GM18907 (cell line): ENCODE data around the gene SETX.
A peak's percentile ranks its signal among the peaks of the same experiment; 100 is the strongest.
"Not testable (repeated sequence)": the region's sequence is repeated elsewhere in the genome, so short reads cannot be mapped to it uniquely, and the experiment has no call there.

Experiments used
- ATAC-seq: cut with Tn5 transposase; IDR thresholded peaks from one replicate; pipeline ENCODE4 v1.9.1; 2021; ENCODE audit warnings: mild to moderate bottlenecking, moderate library complexity; ENCODE audit not compliant: unreplicated experiment

The SETX gene, protein sequence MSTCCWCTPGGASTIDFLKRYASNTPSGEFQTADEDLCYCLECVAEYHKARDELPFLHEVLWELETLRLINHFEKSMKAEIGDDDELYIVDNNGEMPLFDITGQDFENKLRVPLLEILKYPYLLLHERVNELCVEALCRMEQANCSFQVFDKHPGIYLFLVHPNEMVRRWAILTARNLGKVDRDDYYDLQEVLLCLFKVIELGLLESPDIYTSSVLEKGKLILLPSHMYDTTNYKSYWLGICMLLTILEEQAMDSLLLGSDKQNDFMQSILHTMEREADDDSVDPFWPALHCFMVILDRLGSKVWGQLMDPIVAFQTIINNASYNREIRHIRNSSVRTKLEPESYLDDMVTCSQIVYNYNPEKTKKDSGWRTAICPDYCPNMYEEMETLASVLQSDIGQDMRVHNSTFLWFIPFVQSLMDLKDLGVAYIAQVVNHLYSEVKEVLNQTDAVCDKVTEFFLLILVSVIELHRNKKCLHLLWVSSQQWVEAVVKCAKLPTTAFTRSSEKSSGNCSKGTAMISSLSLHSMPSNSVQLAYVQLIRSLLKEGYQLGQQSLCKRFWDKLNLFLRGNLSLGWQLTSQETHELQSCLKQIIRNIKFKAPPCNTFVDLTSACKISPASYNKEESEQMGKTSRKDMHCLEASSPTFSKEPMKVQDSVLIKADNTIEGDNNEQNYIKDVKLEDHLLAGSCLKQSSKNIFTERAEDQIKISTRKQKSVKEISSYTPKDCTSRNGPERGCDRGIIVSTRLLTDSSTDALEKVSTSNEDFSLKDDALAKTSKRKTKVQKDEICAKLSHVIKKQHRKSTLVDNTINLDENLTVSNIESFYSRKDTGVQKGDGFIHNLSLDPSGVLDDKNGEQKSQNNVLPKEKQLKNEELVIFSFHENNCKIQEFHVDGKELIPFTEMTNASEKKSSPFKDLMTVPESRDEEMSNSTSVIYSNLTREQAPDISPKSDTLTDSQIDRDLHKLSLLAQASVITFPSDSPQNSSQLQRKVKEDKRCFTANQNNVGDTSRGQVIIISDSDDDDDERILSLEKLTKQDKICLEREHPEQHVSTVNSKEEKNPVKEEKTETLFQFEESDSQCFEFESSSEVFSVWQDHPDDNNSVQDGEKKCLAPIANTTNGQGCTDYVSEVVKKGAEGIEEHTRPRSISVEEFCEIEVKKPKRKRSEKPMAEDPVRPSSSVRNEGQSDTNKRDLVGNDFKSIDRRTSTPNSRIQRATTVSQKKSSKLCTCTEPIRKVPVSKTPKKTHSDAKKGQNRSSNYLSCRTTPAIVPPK (N-terminal part only)

DNA sequence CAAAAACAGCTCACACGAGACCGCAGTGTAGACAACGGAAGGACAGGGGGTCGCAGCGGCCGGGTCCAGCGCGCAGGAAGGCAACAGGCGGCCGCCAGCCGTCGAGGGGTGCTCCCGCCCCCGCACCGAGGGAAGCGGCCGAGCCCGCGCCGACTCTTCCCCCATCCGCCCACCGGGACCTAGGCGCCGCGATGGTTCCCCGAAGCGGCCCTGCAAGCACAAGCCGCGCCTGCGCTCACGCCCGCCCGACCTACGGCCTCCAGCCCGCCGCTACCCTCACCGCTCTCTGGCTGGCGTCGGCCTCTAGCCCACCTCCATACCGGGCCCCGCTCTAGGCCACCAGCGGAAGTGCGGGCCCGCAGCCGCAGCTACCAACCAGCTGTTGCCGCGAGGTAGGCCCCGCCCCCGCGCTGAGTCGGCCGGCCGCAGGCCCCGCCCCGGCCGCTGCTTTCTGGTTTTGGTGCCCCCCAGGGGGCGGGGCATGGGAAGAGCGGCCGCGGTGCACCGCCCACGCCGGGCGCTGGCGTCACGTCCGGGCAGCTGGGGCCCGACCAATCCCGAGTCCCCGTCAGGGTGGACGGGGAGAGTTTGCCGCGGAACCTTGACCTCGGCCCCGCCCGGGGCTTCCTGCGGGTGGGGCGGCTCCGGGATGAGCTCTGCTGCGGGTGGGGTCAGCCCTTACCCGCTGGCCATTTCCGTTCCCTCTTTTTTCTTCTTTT is at the start of gene SETX:
TSS of gene SETX (minus strand) at position 350 of the 719 bp plus-strand sequence. CDS start 5,558 bp downstream, outside the sequence.
- ATAC-seq, result peak; percentile 86

DNA sequence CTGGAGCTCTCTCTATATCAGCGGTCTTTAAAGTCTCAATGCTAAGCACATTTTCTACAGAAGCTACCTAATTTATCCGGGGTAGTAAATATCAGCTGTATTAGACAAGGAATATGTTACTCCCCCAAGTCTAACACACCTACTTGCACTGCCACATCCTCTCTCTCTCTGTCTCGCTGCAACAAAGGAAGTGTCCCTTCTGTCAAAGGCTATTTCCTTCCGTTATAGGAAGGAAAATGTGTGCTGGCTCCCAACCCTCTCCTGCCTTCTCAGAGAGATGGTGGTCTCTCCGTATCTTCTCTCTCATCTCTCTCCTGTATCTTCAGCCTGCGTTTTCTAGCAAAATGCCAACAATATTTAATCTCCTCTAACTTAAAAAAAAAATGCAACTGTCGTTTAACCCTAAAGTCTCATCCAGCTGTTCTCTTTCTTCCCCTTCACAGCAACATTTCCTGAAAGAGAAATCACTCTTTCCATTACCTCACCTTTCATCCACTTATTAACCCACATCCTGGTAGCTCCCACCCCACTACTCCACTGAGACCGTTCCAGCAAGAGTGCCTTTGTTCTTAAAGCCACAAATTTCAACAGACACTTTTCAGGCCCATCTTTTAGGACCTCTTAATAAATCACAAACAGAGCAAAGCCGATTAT is 49.6 kb upstream of the SETX start:
- ATAC-seq, result no peak

DNA sequence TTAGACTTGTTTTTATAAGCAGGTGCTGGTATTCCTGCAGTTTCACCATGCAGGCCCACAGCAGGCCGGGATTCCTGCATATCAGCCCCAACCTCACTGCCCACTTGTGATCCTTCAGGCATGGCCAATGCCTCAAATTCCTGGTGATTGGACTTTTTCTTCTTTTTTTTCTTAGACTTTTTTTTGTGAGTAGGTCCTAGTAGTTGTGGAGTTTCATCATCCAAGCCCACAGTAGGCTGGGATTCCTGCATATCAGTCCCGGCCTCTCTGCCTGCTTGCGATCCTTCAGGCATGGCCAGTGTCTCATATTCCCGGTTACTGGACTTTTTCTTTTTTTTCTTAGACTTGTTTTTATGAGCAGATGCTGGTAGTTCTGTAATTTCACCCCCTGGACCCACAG is 47.0 kb upstream of the SETX start:
- no peak for ATAC-seq

GRCh38 chr9:132395560-132395959 is 40.8 kb upstream of the SETX start:
- no peak for ATAC-seq

DNA sequence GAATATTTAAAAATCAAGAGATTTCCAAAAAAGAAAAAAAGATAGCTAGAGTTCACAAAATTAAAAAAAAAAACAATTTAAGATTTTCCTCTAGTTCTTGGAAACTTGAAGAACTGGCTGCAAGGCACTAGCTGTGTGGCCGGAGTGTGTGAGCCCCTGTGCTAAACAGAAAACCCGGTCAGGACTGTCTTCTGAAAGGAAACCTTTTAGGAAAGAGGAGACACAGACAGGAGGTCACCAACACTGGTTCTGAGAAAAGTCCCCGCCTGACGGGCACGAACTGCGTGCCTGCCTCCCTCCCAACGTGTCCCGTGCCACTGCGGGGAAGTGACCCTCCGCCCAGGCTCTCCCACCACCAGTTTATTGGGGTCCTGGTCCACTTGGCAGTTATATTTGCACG is 36.7 kb upstream of the SETX start:
- ATAC-seq, result no peak

- ATAC-seq, result no peak
Observed at GRCh38 chr9:132390966-132391365, 36.2 kb upstream of the SETX start.

- no peak for ATAC-seq
Observed at GRCh38 chr9:132387133-132387532, 32.3 kb upstream of the SETX start.

DNA sequence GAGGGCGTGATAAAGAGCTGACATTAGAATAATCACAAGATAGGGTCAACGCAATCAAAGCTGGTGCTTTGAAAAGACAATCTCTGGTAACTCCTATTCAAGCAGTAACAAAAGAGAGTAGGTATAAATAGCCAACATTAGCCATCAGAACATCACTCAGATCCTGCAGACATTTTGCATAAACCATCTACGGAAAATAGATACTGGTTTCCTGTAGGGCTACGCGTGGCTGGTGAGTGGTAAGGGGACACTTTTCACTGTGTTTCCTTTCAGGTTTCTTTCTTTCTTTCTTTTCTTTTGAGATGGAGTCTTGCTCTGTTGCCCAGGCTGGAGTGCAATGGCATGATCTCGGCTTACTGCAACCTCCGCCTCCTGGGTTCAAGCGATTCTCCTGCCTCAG is 29.6 kb upstream of the SETX start:
- peak; percentile 39 for ATAC-seq

DNA sequence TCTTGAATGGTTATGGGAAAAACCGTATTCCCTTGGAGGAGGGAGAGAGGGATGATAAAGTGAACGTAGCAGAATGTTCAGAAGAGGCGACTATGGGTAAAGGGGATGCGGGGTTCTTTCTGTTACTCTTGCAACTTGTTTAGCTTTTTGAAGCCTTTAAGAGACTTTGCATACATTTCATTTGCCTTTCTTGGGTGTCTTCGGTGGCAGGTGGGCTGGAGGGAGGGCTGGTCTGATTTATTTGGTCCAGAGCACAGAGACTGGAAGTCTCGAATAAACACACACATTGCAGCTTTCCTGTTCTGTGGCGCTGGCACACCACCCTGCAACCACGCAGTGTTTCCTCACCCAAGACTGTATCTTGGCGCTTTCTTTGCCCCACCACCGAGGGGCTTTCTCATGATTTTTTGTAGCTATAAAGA is 28.7 kb upstream of the SETX start:
- ATAC-seq, result peak; percentile 44

DNA sequence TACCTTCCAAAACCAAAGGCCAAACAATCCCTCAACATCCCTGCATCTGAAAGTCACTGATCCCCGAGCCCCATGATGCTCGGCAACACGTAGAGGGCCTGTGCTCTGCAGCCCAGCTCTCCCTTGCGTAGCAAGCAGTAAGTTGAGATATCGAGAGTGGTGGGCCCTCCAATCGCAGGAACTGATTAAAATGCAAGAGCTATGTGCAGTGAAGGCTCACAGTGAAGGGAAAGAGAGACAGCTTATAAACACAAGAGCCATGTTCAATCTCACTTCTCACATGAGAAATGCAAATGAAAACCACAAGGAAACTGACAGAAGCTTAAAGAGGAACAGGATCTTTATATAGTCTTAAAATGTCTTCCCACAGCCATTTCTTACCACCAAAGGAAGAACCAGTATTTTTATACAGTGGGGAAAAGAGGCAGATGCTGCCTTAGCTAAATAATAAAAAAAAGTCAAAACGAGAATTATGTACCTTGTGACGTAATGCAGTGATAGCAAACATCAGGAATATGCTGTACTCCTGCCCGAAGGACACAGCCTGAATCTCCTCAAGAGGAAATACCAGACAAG is 27.3 kb upstream of the SETX start:
- peak; percentile 60 for ATAC-seq

DNA sequence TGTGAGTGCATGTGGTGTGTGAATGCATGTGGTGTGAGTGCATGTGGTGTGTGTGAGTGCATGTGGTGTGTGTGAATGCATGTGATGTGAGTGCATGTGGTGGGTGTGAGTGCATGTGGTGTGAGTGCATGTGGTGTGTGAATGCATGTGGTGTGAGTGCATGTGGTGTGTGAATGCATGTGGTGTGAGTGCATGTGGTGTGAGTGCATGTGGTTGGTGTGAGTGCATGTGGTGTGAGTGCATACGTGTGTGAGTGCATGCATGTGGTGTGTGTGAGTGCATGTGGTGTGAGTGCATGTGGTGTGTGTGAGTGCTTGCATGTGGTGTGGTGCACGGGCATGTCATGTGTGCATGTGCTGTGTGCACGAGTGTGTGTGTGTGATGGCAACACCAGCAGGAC is 23.6 kb upstream of the SETX start:
- ATAC-seq, result not testable (repeated sequence)

DNA sequence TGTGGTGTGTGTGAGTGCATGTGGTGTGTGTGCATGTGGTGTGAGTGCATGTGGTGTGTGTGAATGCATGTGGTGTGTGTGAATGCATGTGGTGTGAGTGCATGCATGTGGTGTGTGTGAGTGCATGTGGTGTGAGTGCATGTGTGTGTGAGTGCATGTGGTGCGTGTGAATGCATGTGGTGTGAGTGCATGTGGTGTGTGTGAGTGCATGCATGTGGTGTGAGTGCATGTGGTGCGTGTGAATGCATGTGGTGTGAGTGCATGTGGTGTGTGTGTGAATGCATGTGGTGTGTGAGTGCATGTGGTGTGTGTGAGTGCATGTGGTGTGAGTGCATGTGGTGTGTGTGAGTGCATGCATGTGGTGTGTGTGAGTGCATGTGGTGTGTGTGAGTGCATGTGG is 23.0 kb upstream of the SETX start:
- not testable (repeated sequence) for ATAC-seq

- ATAC-seq, result no peak
Observed at GRCh38 chr9:132372177-132373095, 17.6 kb upstream of the SETX start.

DNA sequence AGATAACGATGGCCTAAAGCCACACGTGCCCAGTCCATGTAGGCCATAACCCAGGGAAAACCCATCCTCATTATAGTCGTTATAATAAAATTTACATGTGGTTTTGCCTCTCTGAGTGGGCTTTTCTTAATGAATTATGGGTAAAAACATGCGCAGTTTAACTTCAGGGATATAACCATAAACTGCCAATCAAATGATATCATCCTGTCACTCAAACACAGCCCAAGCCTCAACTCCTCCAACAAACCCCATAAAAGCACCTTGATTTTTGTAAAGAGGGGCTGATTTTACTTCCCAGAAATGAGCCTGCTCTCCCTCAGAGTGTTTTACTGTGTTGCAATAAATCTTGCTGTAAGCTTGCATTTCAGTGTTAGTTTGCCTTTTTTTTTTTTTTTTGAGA is 15.8 kb upstream of the SETX start:
- no peak for ATAC-seq

DNA sequence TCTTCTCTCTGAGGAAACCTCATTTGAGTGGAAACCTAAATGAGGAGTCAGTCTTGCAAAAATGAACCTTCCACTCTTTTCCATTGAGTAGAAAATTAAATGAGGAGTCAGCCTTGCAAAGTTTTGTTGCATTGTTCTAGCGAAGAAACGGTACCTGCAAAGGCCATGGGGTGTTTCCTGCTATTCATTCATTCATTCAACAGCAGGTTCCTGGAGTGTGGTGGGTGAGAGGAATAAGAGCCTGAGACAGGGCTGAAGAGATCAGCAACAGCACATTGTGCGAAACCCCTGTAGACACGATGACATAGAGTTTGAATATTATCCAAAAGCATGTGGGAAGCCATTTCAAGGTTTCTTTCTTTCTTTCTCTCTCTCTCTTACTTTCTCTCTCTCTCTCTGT is 14.6 kb upstream of the SETX start:
- ATAC-seq, result no peak

GRCh38 chr9:132367613-132368313 is 13.0 kb upstream of the SETX start:
- ATAC-seq, result no peak

- ATAC-seq, result no peak
Observed at GRCh38 chr9:132366481-132366880, 11.7 kb upstream of the SETX start.

GRCh38 chr9:132365986-132366385 is 11.2 kb upstream of the SETX start:
- ATAC-seq, result no peak
